Left kidney (tissue), 2 donors: ENCODE results near the gene LIAS. TPM values are rescaled to one million over a fixed set of nuclear protein-coding genes. Genes with fewer than 3 reads are reported as not detected.
"Not testable (repeated sequence)": the region's sequence is repeated elsewhere in the genome, so short reads cannot be mapped to it uniquely, and the experiment has no call there.

ENCODE experiments used
- DNase-seq: peaks from one replicate; pipeline ENCODE4 v3.0.0-alpha.2; 2013
- polyA plus RNA-seq: library from polyadenylated mRNA; unstranded; fragments of 120-200 nt; gene quantifications from one replicate; pipeline ENCODE4 v1.2.1, GENCODE V29; 2013; ENCODE audit not compliant: insufficient read length

Gene LIAS
- polyA plus RNA-seq, 1 donor: 38.6 TPM

GRCh38 chr4:39495446-39496213 lies 36.8 kb downstream of the LIAS start:
- DNase-seq: no peak

- DNase-seq: no peak
Measured at GRCh38 chr4:39497909-39498726, 39.3 kb downstream of the LIAS start.

GRCh38 chr4:39498727-39499020 lies 39.8 kb downstream of the LIAS start:
- no peak for DNase-seq

- DNase-seq: no peak
Measured at GRCh38 chr4:39502019-39502663, 43.3 kb downstream of the LIAS start.

- DNase-seq: not testable (repeated sequence)
Measured at GRCh38 chr4:39502664-39503035, 43.8 kb downstream of the LIAS start.

- DNase-seq: no peak
Measured at GRCh38 chr4:39504538-39504937, 45.7 kb downstream of the LIAS start.

- no peak for DNase-seq
Measured at GRCh38 chr4:39505581-39505980, 46.7 kb downstream of the LIAS start.

GRCh38 chr4:39510348-39510929 lies 51.6 kb downstream of the LIAS start:
- no peak for DNase-seq

- not testable (repeated sequence) for DNase-seq
Measured at GRCh38 chr4:39514266-39514665, 55.4 kb downstream of the LIAS start.

GRCh38 chr4:39514888-39515401 lies 56.1 kb downstream of the LIAS start:
- no peak for DNase-seq

GRCh38 chr4:39515669-39516401 lies 57.0 kb downstream of the LIAS start:
- not testable (repeated sequence) for DNase-seq

- no peak for DNase-seq
Measured at GRCh38 chr4:39516407-39516966, 57.6 kb downstream of the LIAS start.

- no peak for DNase-seq
Measured at GRCh38 chr4:39518484-39518883, 59.6 kb downstream of the LIAS start.

- no peak for DNase-seq
Measured at GRCh38 chr4:39521253-39521919, 62.5 kb downstream of the LIAS start.

GRCh38 chr4:39522068-39522467 lies 63.2 kb downstream of the LIAS start:
- no peak for DNase-seq

- no peak for DNase-seq
Measured at GRCh38 chr4:39524161-39524957, 65.5 kb downstream of the LIAS start.

GRCh38 chr4:39525822-39526690 lies 67.2 kb downstream of the LIAS start:
- no peak for DNase-seq

- peak; percentile 40 for DNase-seq
Measured at GRCh38 chr4:39526765-39527295, 68.0 kb downstream of the LIAS start.
